GM12801 (cell line): Measurements from ENCODE around the gene GPR68.

Source experiments
- CTCF ChIP-seq: IDR thresholded peaks from one replicate; pipeline ENCODE4 v1.5.1; 2011; ENCODE audit warnings: control low read depth; ENCODE audit not compliant: insufficient read length; ENCODE audit errors: extremely low read depth

The GPR68 gene

GRCh38 chr14:91288876-91289275, 44.4 kb upstream of the GPR68 start:
- TF ChIP-seq CTCF, result no peak

GRCh38 chr14:91286530-91286937, 42.0 kb upstream of the GPR68 start:
- no peak for TF ChIP-seq CTCF

- TF ChIP-seq CTCF, result no peak
Measured at GRCh38 chr14:91284791-91285548, 40.5 kb upstream of the GPR68 start.

GRCh38 chr14:91284146-91284790, 39.8 kb upstream of the GPR68 start:
- no peak for TF ChIP-seq CTCF

- TF ChIP-seq CTCF, result no peak
Measured at GRCh38 chr14:91283666-91284065, 39.2 kb upstream of the GPR68 start.

GRCh38 chr14:91282954-91283645, 38.6 kb upstream of the GPR68 start:
- no peak for TF ChIP-seq CTCF

- no peak for TF ChIP-seq CTCF
Measured at GRCh38 chr14:91281346-91281745, 36.8 kb upstream of the GPR68 start.
